ENCODE measurements around the gene AKAP6.

AKAP6 gene

GRCh38 chr14:32596390-32596789, 267.3 kb downstream of the AKAP6 start:
- TF ChIP-seq ZNF274 (IDR thresholded peaks at IDR 0.05; ENCODE audit: low read depth, low read length): no peak
- no peak overlapping the region for H3K4me3 ChIP-seq (ENCODE audit: low read length)

DNA sequence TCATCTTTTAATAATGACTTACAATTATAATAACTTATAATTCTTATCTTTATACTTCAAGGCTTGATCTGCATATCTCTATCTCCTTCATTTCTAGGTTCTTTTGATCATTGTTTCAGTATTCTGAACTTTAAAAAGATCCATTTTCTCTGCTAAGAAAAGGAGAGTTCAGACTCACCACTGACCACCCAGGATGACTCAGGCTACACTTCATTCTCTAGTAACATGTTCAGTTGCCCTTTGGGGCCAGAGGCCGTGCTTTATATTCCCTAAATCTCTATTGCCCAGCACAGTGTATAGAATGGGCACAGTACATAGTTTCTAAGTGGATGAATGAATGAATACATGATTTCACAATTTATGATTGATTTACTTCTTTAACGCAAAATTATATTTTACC, 268.7 kb downstream of the AKAP6 start:
- no peak overlapping the region for H3K4me3 ChIP-seq (ENCODE audit: low read length)

DNA sequence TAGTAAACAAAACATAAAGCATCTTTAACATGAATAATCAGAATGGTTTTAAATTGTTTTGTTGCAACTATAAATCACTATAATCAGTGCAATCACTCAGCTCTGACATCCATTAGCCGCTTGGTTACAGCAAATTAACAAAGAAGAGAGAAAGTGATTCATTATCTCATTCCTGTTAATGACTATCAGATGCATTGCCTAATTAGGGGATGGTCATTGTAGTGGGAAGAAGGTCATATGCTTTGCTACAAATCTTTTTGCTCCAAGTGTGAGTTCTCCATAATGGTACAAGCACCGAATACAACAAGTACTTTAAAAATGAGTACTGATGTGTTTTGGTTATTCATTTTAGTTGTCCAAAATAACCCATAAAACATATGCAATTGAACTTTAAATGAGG, 272.0 kb downstream of the AKAP6 start:
- H3K4me3 ChIP-seq (ENCODE audit: low read length): no peak overlapping the region
- no peak for TF ChIP-seq ZNF274 (IDR thresholded peaks at IDR 0.05; ENCODE audit: low read depth, low read length)

More for the DNA sequence above, 268.7 kb downstream of the AKAP6 start:
- TF ChIP-seq ZNF274 (IDR thresholded peaks at IDR 0.05; ENCODE audit: low read depth, low read length): no peak

- no peak overlapping the region for H3K4me3 ChIP-seq (ENCODE audit: low read length)
- no peak for TF ChIP-seq ZNF274 (IDR thresholded peaks at IDR 0.05; ENCODE audit: low read depth, low read length)
Observed at GRCh38 chr14:32601906-32602305, 272.8 kb downstream of the AKAP6 start.

- H3K4me3 ChIP-seq (ENCODE audit: low read length): no peak overlapping the region
- no peak for TF ChIP-seq ZNF274 (IDR thresholded peaks at IDR 0.05; ENCODE audit: low read depth, low read length)
Observed at GRCh38 chr14:32602699-32603098, 273.6 kb downstream of the AKAP6 start.

DNA sequence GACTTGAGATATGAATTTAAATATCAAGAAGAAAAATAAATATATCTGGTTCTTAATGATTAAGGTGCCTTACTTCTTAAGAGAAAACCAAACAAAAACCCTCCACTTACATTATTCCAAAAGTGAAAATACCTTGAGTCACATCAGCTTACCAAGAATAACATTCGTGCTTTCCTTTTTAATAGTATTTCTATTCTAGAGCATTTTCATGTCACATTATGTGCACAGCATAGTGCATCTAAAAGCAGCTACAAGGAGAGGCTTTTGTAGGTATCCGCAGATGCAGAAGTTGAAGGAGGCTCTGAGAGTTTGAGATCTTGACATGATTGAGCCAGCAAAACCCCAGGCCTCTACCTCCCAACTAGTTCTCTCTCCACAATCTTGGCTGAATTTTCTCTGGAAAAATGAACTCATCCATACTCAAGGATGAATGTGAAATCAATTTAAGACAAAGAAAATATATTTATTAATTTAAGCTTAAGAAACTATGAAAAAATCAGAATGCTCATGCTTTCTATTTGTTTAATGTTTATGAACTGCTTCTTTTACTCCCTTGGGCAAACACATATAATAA, 275.0 kb downstream of the AKAP6 start:
- TF ChIP-seq ZNF274 (IDR thresholded peaks at IDR 0.05; ENCODE audit: low read depth, low read length): no peak
- H3K4me3 ChIP-seq (ENCODE audit: low read length): no peak overlapping the region

GRCh38 chr14:32606301-32606700, 277.2 kb downstream of the AKAP6 start:
- no peak overlapping the region for H3K4me3 ChIP-seq (ENCODE audit: low read length)
- TF ChIP-seq ZNF274 (IDR thresholded peaks at IDR 0.05; ENCODE audit: low read depth, low read length): no peak

DNA sequence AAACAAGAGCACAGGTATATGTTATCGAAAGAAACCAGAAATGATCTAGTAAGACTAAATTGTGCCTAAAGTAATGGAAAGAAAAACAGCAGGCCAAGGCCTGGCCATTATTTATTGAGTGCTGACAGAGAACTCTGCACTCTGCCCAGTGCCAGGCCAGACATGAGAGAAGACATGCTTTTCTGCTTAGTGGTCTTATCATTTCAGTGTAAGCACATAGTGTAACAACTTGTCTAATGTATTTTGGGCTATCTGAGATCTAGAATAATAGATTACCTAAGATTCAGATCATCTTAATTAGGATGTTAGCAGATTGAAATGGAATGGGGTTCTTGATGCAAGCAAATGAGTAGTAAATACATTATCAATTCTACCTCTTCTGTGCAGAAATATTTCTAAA, 278.3 kb downstream of the AKAP6 start:
- no peak for TF ChIP-seq ZNF274 (IDR thresholded peaks at IDR 0.05; ENCODE audit: low read depth, low read length)

DNA sequence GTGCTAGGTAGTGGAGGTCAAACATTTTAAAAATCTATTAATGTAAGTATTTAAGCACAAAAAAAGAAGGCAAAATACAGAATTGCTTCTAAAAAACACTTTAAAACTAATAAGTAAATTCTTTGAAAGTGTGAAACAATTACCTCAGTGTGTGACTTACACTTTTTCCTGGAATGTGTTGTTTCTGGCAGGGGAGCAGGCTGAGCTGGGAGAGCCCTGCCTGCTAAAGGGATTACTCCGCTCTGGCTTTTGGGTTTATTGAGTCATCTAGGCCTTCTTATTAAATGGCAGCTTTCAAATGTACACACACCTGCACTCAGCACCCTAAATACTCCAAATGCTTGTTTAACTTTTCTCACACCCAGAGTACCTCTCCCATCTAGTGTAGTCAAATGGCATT, 279.8 kb downstream of the AKAP6 start:
- no peak overlapping the region for H3K4me3 ChIP-seq (ENCODE audit: low read length)
- TF ChIP-seq ZNF274 (IDR thresholded peaks at IDR 0.05; ENCODE audit: low read depth, low read length): no peak

More for the DNA sequence above, 278.3 kb downstream of the AKAP6 start:
- H3K4me3 ChIP-seq (ENCODE audit: low read length): no peak overlapping the region

- TF ChIP-seq ZNF274 (IDR thresholded peaks at IDR 0.05; ENCODE audit: low read depth, low read length): no peak
- no peak overlapping the region for H3K4me3 ChIP-seq (ENCODE audit: low read length)
Observed at GRCh38 chr14:32609388-32609787, 280.3 kb downstream of the AKAP6 start.

- no peak overlapping the region for H3K4me3 ChIP-seq (ENCODE audit: low read length)
- TF ChIP-seq ZNF274 (IDR thresholded peaks at IDR 0.05; ENCODE audit: low read depth, low read length): no peak
Observed at GRCh38 chr14:32611752-32612151, 282.7 kb downstream of the AKAP6 start.

- H3K4me3 ChIP-seq (ENCODE audit: low read length): no peak overlapping the region
- TF ChIP-seq ZNF274 (IDR thresholded peaks at IDR 0.05; ENCODE audit: low read depth, low read length): no peak
Observed at GRCh38 chr14:32618991-32619390, 289.9 kb downstream of the AKAP6 start.

- H3K4me3 ChIP-seq (ENCODE audit: low read length): no peak overlapping the region
- no peak for TF ChIP-seq ZNF274 (IDR thresholded peaks at IDR 0.05; ENCODE audit: low read depth, low read length)
Observed at GRCh38 chr14:32620303-32620702, 291.2 kb downstream of the AKAP6 start.

DNA sequence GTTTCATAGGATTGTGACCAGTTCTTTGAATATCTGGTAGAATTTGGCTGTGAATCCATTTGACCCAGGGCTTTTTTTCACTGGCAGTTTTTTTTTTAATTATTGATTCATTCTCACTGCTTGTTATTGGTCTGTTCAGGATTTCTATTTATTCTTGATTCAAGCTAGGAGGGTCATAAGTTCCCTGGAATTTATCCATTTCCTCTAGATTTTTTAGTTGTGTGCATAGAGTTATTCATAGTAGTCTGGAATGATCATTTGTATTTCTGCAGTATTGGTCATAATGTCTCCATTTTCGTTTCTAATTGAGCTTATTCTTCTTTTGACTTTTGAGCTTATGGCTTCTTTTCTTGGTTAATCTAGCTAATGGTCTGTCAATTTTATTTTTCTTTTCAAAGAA, 291.6 kb downstream of the AKAP6 start:
- TF ChIP-seq ZNF274 (IDR thresholded peaks at IDR 0.05; ENCODE audit: low read depth, low read length): no peak
- H3K4me3 ChIP-seq (ENCODE audit: low read length): no peak overlapping the region

DNA sequence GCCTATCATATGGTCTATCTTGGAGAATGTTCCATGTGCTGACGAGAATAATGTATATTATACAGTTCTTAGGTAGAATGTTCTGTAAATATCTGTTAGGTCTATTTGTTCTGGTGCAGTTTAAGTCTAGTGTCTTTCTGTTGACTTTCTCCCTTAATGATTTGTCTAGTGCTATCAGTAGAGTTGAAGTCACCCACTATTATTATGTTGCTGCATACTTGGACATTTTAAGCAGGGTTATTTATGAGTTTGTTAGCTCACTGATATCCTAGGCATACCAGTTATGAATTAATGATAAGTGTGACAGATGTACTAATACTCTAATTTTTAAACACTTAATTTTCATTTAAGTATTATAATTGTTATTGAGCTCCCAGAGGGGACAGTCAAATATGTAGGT, 292.5 kb downstream of the AKAP6 start:
- no peak overlapping the region for H3K4me3 ChIP-seq (ENCODE audit: low read length)
- no peak for TF ChIP-seq ZNF274 (IDR thresholded peaks at IDR 0.05; ENCODE audit: low read depth, low read length)

GRCh38 chr14:32622742-32623141, 293.6 kb downstream of the AKAP6 start:
- H3K4me3 ChIP-seq (ENCODE audit: low read length): no peak overlapping the region
- TF ChIP-seq ZNF274 (IDR thresholded peaks at IDR 0.05; ENCODE audit: low read depth, low read length): no peak
